ENCODE results near the gene ZFAND3.

- no peak for TF ChIP-seq CTCF (IDR thresholded peaks at IDR 0.05 in 2 of 3, conservative IDR thresholded peaks at IDR 0.05 in 1 of 3; ENCODE audit: control insufficient read depth in 2 of 3, extremely low read depth in 1 of 3, insufficient read depth in 1 of 3, low read depth in 3 of 3, low read length in 3 of 3)
- no peak for TF ChIP-seq RBBP5 (conservative IDR thresholded peaks at IDR 0.05)
- TF ChIP-seq RUNX3 (IDR thresholded peaks at IDR 0.05; ENCODE audit: low read length) = no peak
- no peak for TF ChIP-seq NR2C2 (IDR thresholded peaks at IDR 0.05; ENCODE audit: borderline replicate concordance, control insufficient read depth, insufficient read length, low read depth)
- TF ChIP-seq TCF12 (IDR thresholded peaks at IDR 0.05; ENCODE audit: low read depth, low read length) = no peak
- TF ChIP-seq EZH2 (IDR thresholded peaks at IDR 0.05; ENCODE audit: borderline replicate concordance, control insufficient read depth, low read depth, low read length) = no peak
Measured at GRCh38 chr6:37972994-37973757, 153.6 kb downstream of the ZFAND3 start.
